Stimulated activated CD4-positive, alpha-beta T cell treated with anti-CD3 and anti-CD28 coated beads, Interleukin-12 subunit alpha, Interleukin-12 subunit beta, amount 100 ng/mL, for 4 hours (primary cell): ENCODE results near the gene CUL4B.
"Not testable (repeated sequence)": the region's sequence is repeated elsewhere in the genome, so short reads cannot be mapped to it uniquely, and the experiment has no call there.

ENCODE experiments used
- DNase-seq: peaks from one replicate; pipeline ENCODE4 v3.0.0-alpha.2; 2020

Gene CUL4B

DNA sequence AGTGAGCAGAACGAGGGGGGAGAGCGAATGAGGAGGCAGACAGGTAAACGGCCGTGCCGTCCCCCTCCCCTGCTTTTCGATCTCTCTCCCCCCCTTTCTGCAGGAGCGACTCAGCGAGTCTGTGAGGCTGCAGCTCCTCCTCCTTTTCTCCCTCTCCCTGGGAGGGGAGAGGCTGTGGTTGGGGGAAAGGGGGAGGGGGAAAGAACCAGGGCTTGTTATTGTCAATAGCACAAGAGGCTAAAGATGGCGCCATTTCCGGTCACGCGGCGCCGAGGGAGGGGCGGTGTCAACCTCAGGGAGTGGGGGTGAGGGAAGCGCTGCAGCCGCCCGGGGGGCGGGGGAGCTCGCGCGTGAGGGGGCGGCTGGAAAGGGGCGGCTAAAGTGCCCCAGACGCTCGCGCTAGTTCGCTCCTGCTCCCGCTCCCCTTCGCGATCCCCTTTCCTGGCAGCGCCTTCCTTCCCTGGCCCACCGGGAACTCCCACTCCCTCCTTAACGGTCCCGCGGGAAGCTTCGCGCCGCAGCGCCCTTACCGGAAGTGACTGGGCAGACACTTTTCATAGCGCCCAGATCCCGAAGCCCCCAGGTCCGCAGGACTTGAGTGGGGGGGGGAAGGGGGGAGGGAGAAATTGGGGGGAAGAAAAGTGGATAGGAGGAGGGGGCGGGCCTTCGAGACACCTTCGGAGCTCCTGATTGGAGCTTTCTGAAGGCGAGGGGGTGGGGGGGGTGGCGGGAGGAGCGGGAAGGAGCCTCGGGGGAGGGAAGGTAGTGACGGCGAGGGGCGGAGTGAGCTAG, at the start of gene CUL4B:
Gene CUL4B, minus strand, starts transcription at position 121 of the 792 bp plus-strand sequence. CDS start 324 bp downstream, outside the sequence.
- peak; percentile 81 for DNase-seq

DNA sequence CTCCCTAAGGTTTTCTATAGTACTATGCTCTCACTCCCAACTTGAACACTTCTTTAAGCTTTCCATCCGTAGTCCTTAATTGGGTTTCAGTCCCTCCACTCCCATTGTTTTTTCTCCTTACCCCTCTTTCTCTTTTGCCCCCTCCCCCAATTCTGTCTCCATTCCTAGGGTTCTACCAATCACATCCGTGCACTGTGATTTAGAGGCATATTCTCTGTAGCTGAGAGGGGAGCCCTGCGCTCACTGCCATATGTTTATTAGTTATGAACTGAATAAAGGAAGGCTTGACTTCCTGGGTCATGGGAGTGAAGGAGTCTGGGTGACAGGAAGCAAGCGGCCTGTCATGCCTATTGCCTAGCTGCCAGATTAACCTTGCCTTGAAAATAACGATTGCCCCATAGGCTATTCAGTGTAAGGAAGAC, 43.6 kb upstream of the CUL4B start:
- peak; percentile 13 for DNase-seq

DNA sequence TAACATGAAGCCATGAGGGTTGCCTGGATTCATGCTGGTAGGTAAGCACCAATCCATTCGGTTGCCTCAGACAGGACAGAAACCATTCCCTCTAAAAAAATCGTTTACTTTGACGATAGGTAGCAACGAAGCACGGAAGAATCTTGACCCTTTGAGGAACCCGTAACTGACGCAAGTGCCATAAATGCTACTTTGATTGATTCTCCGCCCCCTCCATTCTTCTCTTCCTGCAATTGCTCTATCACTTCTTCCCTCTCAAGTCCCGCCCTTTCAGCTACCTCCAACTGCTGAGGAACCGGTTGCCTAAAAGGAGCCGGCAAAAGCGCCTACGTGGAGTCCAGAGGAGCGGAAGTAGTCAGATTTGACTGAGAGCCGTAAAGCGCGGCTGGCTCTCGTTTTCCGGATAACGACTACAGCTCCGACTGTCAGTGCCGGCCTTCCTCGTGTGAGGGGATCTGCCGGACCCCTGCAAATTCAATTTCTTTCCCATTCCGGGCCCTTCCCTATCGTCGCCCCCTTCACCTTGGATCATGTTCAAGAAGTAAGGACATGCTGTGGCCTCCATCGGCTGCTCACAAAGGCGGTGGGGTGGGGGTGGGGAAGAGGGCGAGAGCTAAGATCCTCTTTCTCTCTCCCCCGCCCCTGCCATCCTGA, 43.1 kb upstream of the CUL4B start, which contains the start of gene MCTS1:
Gene MCTS1, plus strand, starts transcription at position 395 of the 654 bp plus-strand sequence. Its CDS starts 136 bp downstream, at position 531.
- DNase-seq = peak; percentile 62

DNA sequence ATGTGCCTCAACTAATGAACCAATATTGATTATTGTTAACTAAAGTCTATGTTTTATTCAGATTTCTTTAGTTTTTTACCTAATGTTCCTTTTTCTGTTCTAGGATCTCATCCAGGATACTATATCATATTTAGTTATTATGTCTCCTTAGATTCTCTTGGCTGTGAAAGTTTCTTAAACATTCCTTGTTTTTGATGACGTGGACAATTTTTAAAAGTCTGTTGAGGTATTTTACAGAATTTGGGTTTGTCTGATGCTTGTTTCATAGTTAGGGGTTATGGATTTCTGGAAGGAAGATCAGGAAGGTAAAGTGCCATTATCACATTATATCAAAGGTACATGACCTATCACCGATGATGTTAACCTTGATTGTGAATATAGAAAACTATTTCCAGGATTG, 24.9 kb upstream of the CUL4B start:
- no peak for DNase-seq

DNA sequence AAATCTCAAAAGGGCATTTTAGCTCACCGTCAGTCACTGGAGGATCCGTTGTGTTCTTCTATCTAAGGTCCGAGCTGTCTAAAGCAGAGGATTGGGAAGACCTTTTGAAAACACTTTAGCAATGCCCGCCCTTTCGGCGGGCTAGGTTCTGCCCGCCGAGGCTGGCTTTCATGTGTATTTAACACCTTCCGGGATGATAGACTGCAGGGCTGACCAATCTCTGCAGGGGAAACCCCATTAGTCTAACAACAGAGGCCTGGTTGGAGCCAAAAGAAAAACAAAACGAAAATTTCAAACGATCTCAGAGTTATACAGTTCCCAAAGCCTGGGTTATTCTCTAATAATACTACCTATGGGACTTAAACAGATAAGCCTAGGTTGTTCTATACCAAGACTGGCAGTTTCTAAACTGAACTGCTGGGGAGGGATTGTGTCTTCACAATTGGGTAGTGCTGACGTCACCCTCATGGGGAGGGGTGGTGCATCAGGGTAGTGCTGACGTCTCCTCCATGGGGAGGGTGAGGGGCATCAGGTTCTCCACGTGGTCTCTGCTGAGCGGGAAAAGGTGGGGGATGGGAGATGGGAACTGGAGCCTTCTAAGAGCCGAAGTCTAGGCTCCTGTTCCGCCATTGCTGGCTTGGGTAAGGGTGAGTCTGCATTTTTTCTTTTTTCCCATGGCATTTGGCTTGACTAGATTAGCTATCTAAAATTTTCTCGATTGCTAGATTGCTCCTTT, 14.8 kb upstream of the CUL4B start:
- DNase-seq = no peak

DNA sequence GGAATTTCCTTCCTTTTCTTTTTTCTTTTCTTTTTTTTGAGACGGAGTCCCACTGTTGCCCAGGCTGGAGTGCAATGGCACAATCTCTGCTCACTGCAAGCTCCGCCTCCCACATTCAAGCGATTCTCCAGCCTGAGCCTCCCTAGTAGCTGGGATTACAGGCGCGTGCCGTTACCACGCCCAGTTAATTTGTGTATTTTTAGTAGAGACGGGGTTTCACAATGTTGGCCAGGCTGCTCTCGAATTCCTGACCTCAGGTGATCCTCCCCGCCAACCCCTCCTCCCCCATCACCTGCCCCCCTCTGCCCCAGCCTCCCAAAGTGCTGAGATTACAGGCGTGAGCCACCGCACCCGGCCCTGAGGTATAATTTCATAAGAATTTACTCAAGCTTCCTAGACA, 13.0 kb upstream of the CUL4B start:
- DNase-seq = not testable (repeated sequence)

DNA sequence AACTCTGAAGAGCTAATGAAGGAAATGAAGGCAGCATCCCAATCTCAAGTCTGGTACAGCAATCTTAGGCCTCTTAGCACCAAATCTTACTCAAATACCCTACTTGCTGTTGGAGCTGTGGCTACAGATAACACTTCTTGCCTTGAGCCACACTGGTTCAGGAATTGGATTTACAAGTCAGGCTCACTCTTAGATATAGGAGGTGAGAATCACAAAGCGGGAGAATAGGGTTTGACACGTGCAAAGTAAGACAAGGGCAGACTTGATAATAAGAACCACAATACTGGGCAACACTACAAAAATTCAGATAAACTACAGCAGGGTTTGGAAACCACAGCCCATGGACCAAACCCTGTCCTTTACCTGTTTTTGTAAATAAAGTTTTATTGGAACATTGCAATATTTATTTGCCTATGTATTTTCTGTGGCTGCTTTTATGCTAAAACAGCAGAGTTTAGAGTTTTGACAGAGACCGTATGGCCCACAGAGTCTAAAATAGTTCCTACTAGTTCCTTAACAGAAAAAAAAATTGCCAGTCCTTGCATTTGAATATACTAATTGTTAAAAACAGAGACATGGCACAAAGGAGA, 9.3 kb upstream of the CUL4B start:
- no peak for DNase-seq

DNA sequence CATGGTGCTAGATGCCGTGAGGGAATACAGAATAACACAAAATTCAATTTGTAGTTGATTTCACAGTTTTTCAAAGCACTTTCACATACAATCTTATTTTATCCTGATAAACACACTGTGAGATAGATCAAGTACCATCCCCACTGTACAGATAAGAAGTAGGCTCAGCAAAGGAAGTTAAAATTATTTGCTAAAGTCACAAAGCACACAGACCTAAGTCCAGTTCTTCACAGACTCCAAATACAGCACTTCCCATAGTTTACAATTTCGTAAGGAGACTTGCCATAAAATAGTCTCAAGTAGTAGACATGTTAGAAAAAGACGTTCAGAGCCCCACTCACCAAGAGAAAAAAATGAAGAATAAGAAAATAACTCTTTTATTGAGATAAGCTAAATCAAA, 7.8 kb upstream of the CUL4B start:
- DNase-seq = no peak

DNA sequence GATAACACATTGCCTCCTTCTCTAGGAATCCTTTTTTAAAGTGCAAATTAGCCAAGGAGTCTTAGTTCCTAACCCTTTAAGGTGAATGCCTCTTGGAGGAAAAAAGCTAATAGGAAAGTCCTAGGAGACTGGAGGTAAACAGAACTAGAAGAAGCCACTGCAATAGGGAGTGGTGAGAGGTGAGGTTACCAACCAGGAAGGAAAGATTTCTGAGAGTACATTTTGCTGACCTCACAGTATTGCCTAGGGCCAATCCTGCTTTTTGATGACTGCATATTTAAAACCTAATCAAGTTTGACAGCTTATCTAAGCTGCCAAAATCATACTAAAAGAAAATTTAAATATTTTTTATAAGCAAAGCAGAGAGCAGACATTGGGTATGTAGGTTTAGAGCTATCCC, 7.3 kb upstream of the CUL4B start:
- DNase-seq = no peak

DNA sequence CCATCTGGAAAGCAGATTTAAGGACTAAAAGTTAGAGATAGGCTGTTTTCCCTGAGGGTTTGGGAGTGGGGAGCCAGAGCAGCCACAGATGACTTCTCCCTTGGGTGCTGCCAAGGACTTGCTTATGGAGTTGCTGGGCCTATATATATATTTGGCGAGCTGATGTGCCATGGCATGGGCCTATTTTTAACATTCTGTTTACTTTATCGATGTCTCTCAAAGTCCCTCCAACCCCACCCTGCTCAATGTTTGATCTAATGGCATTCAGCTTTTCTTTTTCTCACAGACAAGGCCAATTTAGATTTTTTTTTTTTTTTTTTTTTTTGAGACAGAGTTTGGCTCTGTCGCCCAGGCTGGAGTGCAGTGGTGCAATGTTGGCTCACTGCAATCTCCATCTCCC, 6.1 kb upstream of the CUL4B start:
- no peak for DNase-seq

DNA sequence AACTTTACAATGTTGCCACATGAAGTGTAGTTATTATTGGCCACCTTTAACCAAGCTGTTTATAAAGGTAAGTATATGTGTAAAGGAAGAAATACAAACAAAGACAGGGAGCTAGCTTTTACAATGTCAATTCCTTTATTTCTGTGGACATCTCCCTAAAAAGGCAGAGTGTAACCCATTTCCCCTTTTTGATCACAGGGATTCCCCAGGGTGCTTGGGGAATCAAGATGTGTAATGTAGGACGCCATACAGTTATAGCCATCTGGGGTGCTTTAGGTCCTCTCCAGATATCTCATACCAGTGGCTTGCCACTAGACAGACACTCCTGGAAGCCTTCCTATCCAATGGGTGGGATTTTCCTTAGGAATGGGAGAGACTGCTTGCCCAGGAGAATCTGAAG, 4.2 kb upstream of the CUL4B start:
- no peak for DNase-seq

DNA sequence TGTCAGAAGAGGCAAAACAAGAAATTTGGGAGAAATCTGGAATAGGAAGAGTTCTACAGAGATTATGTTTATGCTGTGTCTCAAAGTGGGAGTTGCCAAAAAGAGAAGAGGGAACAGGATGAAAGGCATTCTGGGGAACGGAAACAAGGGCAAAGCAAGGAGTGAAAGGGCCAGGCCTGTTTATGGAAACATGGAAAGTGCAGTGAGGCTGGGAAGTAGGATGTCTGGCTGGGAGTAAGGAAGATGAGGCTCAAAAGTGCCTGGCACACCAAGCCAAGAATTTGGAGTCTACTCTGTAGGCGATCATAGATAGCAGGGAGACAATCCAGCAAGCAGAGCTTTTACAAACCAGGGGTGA, 1.8 kb upstream of the CUL4B start:
- DNase-seq = no peak

DNA sequence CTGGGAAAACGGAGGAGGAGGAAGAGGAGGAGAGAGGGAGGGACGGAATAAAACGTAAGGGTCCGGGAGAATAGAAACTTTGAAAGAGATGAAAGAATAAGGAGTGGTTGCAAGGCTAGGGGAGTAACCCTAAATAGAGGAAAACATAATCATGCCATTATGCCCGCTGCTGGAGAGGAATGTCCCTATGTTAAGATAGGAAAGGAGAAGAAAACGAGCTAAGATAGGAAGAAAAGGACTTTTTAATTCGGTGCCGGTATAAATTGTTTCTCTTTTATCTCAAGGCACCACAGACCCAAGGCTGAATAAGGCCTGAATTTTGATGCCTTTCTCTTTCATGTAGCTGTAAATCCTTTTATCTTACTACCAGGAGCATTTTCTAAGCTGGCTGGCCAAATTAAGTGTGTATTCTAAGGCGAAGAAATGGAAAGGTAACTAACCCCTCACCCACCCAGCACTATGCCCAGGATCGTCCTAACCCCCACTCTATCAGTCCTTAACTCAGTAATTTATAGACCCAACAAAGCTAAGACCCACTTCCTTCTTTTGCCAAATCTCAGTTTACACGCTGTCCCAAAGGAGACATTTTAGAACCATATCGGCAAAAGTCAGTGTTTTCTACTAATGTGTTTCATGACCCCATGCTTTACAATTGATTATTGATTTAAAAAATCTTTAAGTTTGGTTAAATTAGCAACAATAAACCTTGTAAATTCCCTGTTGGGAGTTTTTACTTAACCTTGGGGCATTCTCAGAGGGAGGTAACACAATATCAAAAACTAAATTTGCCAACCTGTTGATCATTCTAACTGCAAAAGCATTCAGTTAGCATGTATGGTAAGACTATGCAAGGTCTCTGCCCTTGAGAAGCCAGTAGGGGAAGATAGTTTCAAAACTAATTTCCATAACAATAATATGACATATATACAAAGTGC, 1.1 kb upstream of the CUL4B start:
- no peak for DNase-seq

DNA sequence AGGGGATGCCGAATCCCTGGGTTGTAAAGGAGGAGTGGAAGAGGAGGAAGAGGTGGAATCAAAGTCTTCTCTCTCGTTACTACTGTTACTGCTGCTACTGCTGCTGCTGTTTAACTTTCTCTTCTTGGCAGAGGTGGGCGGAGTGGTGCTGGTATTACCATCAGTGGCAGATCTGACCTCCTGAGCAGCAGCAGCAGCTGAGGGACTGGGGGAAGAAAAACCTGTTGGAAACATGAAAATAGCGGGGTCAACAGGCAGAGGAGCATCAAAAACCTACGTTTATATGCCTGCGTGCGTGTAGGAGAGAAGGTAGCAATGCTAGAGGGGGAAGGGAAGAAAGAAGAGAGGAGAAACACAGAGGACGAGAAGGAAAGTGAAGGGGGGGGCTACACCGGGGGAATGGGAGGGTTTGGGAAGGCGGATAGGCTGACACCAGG, 339 bp downstream of the CUL4B start:
- peak; percentile 9 for DNase-seq

DNA sequence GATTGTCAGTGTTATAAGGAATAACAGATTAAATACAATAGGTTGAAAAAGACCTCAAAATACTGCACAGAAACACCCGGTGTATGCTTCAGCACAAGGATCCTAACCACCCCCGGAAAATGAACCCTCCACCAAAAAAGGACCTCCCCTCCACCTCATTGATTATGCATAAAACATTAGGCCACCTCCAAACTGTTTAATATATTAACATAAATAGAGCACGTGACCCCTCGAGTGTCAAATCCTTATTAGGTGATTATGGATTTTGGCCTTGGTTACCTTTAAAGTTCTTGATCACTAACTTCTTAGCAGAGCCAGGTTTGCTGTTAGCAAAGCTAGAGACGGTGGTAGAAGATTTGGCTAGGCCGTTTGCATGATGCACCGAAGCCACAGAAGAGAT, 958 bp downstream of the CUL4B start:
- DNase-seq = no peak

DNA sequence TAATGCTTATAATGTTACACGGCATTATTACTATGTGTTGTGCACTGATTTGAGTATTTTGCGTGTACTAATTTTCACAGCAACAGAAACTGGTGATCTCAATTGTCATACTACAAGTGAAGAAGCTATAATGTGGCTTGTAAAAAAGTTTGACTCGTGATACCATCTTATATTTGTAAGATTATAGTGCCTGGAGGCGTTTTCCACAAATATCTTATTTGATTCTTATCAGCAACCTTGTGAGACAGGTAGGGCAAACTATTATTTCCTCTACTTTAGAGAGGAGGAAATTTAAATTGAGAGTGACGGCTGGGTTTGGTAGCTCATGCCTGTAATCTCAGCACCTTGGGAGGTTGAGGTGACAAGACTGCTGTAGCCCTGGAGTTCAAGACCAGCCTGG, 4.5 kb downstream of the CUL4B start:
- no peak for DNase-seq

DNA sequence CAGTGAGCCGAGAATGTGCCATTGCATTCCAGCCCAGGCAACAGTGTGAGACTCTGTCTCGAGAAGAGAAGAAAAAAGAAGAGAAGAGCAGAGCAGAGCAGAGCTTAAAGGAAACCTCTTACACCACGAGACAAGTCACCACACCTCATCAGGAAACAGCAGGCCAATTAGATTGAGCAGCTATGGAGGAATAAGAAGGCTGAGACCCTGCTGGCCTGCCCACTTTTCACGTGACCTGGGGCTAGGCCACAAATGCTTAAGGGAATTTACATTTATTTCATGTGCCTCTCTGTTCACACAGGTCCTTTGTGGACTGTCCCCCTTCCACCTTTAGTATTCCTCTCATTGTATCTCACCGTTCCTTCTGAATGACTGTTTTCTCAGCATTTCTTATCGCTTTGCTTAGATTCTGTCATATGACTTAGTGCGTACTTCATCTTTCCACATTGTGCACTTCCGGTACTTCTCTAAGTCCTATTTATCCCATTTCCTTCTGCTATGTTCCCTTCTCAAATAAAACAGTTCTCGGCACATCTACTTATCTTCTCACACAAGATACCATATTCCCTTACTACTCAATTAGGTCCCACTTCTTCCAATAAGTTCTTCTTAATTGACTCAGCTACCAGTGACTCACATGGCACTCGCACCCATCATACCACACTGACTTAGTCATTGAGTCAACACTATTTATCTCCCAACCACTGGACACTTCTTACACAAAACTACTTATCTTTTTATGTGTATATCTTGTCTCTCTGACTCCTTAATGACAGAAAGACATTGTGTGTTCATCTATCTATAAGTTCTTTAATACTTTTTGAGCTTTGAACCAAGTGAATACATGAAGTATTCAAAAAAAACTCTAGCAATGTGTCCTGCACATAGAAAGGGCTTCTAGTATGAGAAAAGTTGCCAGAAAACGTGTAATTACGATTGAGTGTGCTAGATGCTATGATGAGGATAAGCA, 11.0 kb downstream of the CUL4B start:
- no peak for DNase-seq

DNA sequence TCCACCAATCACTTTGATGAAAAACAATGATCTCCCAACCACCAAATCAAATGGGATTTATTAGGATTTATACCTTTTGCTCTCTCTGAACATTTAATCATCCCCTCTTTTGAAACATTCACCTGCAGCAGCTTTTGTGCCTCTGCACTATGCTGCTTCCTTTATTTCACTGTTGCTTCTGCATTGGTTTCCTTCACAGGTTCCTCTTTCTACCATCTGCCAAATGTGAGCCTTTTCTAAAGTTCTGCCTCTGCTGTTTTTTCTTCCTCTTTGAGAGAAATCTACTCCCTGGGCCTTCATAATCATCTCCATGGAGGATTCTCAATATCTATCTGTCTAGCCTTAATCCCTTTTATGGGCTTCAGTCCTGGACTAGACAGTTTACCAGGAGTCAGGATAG, 24.7 kb downstream of the CUL4B start:
- DNase-seq = no peak

DNA sequence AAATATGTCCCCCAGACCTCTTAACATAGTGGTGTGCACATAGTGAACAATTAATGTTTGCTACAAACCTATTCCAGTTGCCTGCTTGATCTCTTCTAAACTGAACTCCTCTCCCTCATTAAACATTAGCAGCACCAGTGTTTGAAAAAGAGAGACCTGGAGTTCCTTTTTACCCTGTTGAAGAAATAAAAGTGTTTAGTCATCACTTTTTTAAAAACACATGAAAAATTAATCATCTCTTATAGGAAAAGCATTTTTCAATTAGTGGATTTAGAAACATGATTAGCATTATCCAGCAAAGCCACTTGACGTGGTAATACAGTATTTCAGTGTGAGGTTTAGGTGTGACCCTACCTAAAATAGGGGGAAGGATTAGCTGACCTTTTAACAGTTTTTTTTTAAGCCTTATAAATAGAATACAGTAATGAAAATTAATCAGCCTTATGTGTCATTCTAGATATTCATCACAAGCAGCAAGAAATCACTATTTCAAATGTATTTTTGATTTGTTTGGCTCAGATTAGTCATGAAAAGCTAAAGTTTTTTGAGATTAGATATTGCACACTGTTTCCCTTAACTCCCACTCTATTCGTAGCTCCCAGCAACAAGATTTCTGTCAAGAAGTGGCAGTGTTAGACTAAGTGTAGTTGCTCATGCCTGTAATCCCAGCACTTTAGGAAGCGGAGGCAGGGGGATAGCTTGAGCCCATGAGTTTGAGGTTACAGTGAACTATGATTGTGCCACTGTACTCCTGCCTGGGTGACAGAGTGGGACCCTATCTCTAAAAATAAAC, 26.2 kb downstream of the CUL4B start:
- DNase-seq = no peak

DNA sequence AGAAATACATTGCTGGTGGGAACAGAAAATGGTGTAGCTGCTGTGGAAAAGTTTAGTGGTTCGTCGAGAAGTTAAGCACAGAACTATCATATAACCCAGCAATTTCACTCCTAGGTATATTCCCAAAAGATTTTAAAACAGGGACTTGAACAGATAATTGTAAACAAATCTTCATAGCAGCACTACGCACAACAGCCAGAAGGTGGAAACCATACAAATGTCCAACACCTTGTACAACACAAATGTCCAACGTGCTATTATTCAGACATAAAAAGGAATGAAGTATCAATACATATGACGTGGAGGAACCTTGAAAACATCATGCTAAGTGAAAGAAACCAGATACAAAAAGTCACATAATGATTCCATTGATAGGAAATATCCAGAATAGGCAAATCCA, 37.9 kb downstream of the CUL4B start:
- no peak for DNase-seq
